Measurements from ENCODE around the gene PIGL. TPM values are rescaled to one million over a fixed set of nuclear protein-coding genes. Genes with fewer than 3 reads are reported as not detected.

The PIGL gene
- total and polyA plus RNA-seq, 2 donors (not counting 3 experiments of a cell fraction or from before 2014, with no cell fraction given), result 28.6 to 40.8 TPM

- Histone ChIP-seq H3K79me2 (ENCODE audit: control insufficient read depth, insufficient read depth, low read length) (no peaks in the 10 kb centered on the region), H3K36me3 (ENCODE audit: control insufficient read depth in 2 of 2, extremely low read depth in 1 of 2, insufficient read depth in 2 of 2, low read length in 2 of 2) (no peaks in the 10 kb centered on the region), H3K9me1 (replicated peaks; ENCODE audit: control insufficient read depth, extremely low read depth, insufficient read depth, low read length) (no peaks in the 10 kb centered on the region), H4K20me1 (replicated peaks; ENCODE audit: control insufficient read depth, extremely low read depth, insufficient read depth, low read length) (no peaks in the 10 kb centered on the region), H3K4me1 (ENCODE audit: control insufficient read depth, extremely low read depth, insufficient read depth, low read length) (no peaks in the 10 kb centered on the region), H3K4me2 (ENCODE audit: insufficient read depth, low read length) (no peak overlapping the region), H3K27ac (ENCODE audit: insufficient read depth, low read depth, low read length) (no peak overlapping the region), H2AFZ (ENCODE audit: low read depth, low read length) (no peak overlapping the region), H3K9ac (replicated peaks; ENCODE audit: extremely low read depth, insufficient read depth, low read length) (no peak overlapping the region), H3K27me3 (ENCODE audit: control insufficient read depth in 2 of 2, insufficient read depth in 2 of 2, low read length in 2 of 2) (no peaks in the 10 kb centered on the region), H3K9me3 (replicated peaks; ENCODE audit: control insufficient read depth, insufficient read depth, low read length) (no peaks in the 10 kb centered on the region), H3K4me3 (replicated peaks in 1 of 3; ENCODE audit: insufficient read depth in 1 of 3, low read depth in 1 of 3, low read length in 3 of 3) (no peak overlapping the region)
- no peak for DNase-seq (ENCODE audit: low read depth, low spot score)
- no peak for TF ChIP-seq GATA2 (IDR thresholded peaks at IDR 0.05; ENCODE audit: insufficient read depth, insufficient read length, low read depth, low read length)
- TF ChIP-seq POLR2A (IDR thresholded peaks at IDR 0.05; ENCODE audit: low read depth, low read length), result no peak
- intact Hi-C loops (cut with micrococcal nuclease), result no loop called here
- ChIA-PET POLR2A (no interaction called here), CTCF (interaction anchor here (1.7 kb wide), 1 partner anchor 9 kb away, joined by 3 read pairs; no protein-coding TSS in a partner anchor)
- dilution Hi-C loops (cut with MboI; ENCODE audit: extremely low pct_ligation_motif_present, low sequenced_read_pairs), result no loop called here
- no peak for FAIRE-seq
- BruUV-seq (replicated peaks), result no TSS peak
Measured at GRCh38 chr17:16300554-16300953, 83.5 kb downstream of the PIGL start.

GRCh38 chr17:16301963-16302855 lies 85.2 kb downstream of the PIGL start:
- no peak overlapping the region for H3K4me3 ChIP-seq (replicated peaks in 1 of 3; ENCODE audit: insufficient read depth in 1 of 3, low read depth in 1 of 3, low read length in 3 of 3)
- intact Hi-C loops (cut with micrococcal nuclease), result no loop called here

More at GRCh38 chr17:16301963-16302855, 85.2 kb downstream of the PIGL start:
- Histone ChIP-seq H3K27ac (ENCODE audit: insufficient read depth, low read depth, low read length) (no peak overlapping the region), H3K36me3 (ENCODE audit: control insufficient read depth in 2 of 2, extremely low read depth in 1 of 2, insufficient read depth in 2 of 2, low read length in 2 of 2) (no peaks in the 10 kb centered on the region), H3K27me3 (ENCODE audit: control insufficient read depth in 2 of 2, insufficient read depth in 2 of 2, low read length in 2 of 2) (no peaks in the 10 kb centered on the region), H3K79me2 (ENCODE audit: control insufficient read depth, insufficient read depth, low read length) (no peaks in the 10 kb centered on the region), H4K20me1 (replicated peaks; ENCODE audit: control insufficient read depth, extremely low read depth, insufficient read depth, low read length) (no peaks in the 10 kb centered on the region), H3K9me1 (replicated peaks; ENCODE audit: control insufficient read depth, extremely low read depth, insufficient read depth, low read length) (no peaks in the 10 kb centered on the region), H2AFZ (ENCODE audit: low read depth, low read length) (no peak overlapping the region), H3K9me3 (replicated peaks; ENCODE audit: control insufficient read depth, insufficient read depth, low read length) (no peaks in the 10 kb centered on the region), H3K4me1 (ENCODE audit: control insufficient read depth, extremely low read depth, insufficient read depth, low read length) (no peaks in the 10 kb centered on the region), H3K9ac (replicated peaks; ENCODE audit: extremely low read depth, insufficient read depth, low read length) (no peak overlapping the region), H3K4me2 (ENCODE audit: insufficient read depth, low read length) (no peak overlapping the region)
- FAIRE-seq (no peak), DNase-seq (ENCODE audit: low read depth, low spot score) (no peak)
- ChIA-PET POLR2A (interaction anchor here (0.6 kb wide), 1 partner anchor 79 kb away, joined by 6 read pairs; the partner anchor contains the start of gene UBB), CTCF (interaction anchor here (1.2 to 1.7 kb wide), 3 partner anchors 11 to 125 kb away, joined by 3 to 4 read pairs (median 3); no protein-coding TSS in a partner anchor)
- BruUV-seq (replicated peaks), result no TSS peak
- dilution Hi-C loops (cut with MboI; ENCODE audit: extremely low pct_ligation_motif_present, low sequenced_read_pairs), result no loop called here
- no peak for TF ChIP-seq JUN (IDR thresholded peaks at IDR 0.05; ENCODE audit: borderline replicate concordance, insufficient read depth, insufficient read length, low read depth)
- TF ChIP-seq EZH2 (IDR thresholded peaks at IDR 0.05; ENCODE audit: borderline replicate concordance, low read depth, low read length, severe bottlenecking), result no peak
- TF ChIP-seq, protein P1, sequence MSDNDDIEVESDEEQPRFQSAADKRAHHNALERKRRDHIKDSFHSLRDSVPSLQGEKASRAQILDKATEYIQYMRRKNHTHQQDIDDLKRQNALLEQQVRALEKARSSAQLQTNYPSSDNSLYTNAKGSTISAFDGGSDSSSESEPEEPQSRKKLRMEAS (IDR thresholded peaks at IDR 0.05; ENCODE audit: insufficient read depth, insufficient read length), result no peak
- TF ChIP-seq POLR2AphosphoS5 (IDR thresholded peaks at IDR 0.05; ENCODE audit: insufficient read depth, low read depth, low read length), result no peak
- TF ChIP-seq POLR2A (IDR thresholded peaks at IDR 0.05; ENCODE audit: low read depth, low read length), result no peak
- TF ChIP-seq, protein P2, sequence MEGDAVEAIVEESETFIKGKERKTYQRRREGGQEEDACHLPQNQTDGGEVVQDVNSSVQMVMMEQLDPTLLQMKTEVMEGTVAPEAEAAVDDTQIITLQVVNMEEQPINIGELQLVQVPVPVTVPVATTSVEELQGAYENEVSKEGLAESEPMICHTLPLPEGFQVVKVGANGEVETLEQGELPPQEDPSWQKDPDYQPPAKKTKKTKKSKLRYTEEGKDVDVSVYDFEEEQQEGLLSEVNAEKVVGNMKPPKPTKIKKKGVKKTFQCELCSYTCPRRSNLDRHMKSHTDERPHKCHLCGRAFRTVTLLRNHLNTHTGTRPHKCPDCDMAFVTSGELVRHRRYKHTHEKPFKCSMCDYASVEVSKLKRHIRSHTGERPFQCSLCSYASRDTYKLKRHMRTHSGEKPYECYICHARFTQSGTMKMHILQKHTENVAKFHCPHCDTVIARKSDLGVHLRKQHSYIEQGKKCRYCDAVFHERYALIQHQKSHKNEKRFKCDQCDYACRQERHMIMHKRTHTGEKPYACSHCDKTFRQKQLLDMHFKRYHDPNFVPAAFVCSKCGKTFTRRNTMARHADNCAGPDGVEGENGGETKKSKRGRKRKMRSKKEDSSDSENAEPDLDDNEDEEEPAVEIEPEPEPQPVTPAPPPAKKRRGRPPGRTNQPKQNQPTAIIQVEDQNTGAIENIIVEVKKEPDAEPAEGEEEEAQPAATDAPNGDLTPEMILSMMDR (IDR thresholded peaks at IDR 0.05; ENCODE audit: extremely low read depth in 1 of 2, insufficient read depth in 1 of 2, low read depth in 1 of 2, low read length in 2 of 2), result no peak
- no peak for TF ChIP-seq FOS (IDR thresholded peaks at IDR 0.05; ENCODE audit: borderline replicate concordance, insufficient read depth, low read length)
- no peak for TF ChIP-seq MYC (IDR thresholded peaks at IDR 0.05; ENCODE audit: low read depth, low read length)
- no peak for TF ChIP-seq GATA2 (IDR thresholded peaks at IDR 0.05; ENCODE audit: insufficient read depth, insufficient read length, low read depth, low read length)

All from endothelial cell of umbilical vein (primary cell).